HG03378 (cell line): Measurements from ENCODE around the gene NNAT.
"Not testable (repeated sequence)": the region's sequence is repeated elsewhere in the genome, so short reads cannot be mapped to it uniquely, and the experiment has no call there.

Source experiments
- ATAC-seq: cut with Tn5 transposase; IDR thresholded peaks from one replicate; pipeline ENCODE4 v1.9.1; 2021; ENCODE audit warnings: mild to moderate bottlenecking, moderate library complexity; ENCODE audit not compliant: unreplicated experiment

Gene NNAT

DNA sequence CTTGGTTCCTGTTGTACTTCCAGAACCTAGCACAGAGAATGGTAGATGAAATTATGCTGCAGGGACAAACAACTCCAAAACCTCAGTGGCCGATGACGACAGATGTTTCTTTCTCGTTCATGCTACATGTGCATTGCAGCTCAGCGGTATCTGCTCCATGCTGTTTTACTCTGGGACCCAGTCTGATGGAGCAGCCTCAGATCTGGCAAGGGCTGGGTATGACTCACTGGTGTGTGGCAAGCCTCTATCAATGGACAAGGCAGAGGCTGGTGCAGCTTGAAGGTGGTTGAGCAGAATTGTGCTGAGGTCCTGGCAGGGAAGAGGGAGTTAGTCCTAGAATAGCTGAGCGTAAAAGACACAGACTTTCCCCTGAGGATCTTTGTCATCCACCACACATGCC lies 17.0 kb downstream of the NNAT start:
- ATAC-seq, result no peak

DNA sequence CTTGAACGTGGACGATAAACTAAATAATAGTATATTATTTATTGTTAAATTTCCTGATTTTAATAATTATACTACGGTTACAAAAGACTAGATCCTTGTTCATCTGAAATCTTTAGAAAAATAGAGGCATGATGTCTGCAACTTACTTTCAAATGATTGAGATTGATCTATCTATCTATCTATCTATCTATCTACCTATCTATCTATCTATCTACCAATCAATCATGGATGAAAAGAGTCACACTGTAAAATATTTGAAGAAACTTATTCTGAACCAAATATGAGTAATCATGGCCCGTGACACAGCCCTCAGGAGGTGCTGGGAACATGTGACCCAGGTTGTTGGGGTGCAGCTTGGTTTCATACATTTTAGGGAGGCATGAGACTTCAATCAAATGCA lies 18.4 kb downstream of the NNAT start:
- ATAC-seq, result no peak

DNA sequence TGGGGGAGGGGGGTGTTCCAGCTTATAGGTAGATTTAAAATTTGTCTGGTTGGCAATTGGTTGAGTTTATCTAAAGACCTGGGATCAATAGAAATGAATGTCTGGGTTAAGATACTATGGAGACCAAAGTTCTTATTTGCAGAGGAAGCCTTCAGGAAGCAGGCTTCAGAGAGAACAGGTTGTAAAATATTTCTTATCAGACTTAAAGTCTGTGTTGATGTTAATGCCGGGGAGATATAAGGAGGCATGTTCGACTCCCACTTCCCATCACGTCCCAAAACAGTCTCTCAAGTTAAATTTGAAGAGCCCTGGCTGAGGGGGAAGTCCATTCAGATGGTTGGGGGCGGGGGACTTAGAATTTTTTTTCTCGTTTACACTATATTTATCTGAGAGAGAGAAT lies 19.0 kb downstream of the NNAT start:
- no peak for ATAC-seq

DNA sequence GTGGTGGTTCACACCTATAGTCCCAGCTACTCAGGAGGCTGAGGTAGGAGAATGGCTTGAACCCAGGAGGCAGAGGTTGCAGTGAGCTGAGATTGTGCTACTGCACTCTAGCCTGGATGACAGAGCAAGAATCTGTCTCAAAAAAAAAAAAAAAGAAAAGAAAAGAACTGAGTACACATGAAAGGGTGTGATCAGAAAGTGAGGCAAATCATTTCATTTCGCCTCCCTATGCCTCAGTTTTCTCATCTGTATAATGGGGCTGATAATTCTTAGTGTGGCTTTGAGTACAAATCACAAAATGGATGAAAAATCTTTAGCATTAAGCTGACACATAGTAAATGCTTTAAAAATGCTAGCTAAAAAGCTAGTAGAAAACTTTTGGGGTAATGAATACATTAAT lies 19.8 kb downstream of the NNAT start:
- ATAC-seq, result not testable (repeated sequence)

DNA sequence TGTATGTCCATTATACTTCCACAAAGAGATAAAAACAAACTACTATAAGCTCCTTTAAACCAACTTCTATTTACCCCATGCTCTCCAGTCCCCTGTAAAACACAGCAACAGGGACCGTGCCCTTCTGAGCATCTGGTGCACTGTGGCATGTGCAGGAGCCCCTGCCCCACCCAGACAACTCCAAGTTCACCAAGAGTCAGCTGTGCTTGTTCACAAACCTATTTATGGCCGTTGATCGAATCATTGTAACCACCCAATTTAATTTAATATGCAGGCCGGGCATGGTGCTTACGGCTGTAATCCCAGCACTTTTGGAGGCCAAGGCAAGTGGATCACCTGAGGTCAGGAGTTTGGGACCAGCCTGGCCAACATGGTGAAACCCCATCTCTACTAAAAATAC lies 20.3 kb downstream of the NNAT start:
- no peak for ATAC-seq

DNA sequence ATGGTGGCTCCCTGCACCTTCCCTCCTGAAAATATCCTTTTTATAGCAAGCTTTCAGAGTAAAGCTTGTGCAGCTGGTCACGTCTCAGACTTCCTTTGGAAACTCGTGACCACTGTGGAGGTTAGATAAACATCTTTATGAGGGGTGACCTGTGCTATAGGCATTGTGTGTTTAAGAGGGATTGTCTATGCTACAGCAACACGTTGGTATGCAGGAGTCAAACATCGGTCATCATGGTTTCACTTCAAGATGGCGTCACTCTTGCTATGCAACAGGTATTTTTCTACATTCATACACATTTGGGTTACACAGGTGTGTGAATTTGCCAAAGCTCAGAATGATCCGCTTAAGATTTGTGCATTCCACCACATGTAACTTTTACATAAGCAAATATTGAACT lies 21.2 kb downstream of the NNAT start:
- ATAC-seq, result no peak

DNA sequence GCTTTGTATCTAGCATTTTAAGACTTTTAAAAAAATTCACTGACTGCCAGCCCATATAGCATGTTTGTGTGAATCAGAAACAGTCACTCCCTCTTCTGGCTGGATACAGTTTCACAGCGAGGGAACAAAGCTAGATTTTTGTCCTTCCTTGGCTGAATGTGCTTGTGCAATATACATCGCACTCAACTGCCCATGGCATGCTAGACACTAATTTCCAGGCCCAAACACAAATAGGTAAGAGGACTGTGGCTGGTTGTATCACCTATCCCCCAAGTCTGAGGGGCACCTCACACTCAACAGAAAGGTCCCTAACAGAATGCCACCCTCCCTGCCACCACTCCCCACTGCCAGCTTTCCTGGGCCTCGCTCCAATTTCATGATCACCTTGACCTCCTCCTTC lies 22.8 kb downstream of the NNAT start:
- ATAC-seq, result no peak

DNA sequence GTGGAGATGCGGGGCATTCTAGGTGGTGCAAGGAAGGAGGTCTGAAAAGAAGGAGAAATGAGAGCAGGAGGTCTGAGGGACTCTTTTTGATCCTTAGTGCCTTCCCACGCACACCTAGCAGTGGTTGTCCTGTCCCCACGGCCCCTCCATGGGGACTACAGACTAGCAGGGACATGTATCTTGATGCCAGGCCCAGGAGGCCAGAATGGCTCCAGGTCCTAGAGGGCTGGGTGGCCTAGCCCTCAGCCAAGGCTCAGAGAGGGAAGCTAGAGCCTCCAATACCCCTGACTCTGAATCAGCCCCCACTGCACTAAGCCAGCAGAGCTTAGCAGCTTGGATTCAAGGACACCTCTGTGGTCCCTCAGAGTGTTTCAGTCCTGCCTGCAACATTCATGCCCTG lies 23.3 kb downstream of the NNAT start:
- no peak for ATAC-seq

DNA sequence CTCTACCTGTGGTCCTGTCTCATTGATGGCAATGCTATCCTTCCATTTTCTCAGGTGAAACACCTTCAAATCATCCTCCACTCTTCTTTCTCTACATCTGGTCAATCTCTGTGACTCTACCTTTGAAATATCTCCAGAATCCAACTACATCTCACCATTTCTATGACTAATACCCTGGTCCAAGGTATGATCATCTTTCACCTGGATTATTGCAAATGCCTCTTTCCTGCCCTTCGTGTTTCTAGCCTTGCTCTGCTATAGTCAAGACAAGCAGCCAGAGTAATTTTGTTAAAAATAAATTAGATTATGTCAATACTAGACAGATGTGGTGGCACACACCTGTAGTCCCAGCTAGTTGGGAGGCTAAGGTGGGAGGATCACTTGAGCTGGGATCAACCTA lies 24.5 kb downstream of the NNAT start:
- no peak for ATAC-seq

DNA sequence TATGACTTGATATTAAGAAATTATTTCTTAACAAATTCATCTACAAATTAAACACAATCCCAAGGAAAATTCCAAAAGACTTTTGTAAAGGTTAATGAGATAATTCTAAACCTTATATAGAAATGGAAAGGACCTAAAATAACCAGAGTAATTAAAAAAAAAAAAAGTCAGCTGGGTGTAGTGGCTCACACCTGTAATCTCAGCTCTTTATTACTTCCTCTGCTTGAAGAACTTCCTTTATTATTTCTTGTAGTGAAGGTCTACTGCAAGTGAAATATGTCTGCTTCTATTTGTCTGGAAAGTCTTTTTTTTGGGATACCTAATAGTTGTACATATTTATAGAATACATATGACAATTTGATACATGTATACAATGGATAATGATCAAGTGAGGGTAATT lies 26.9 kb downstream of the NNAT start:
- ATAC-seq, result no peak

DNA sequence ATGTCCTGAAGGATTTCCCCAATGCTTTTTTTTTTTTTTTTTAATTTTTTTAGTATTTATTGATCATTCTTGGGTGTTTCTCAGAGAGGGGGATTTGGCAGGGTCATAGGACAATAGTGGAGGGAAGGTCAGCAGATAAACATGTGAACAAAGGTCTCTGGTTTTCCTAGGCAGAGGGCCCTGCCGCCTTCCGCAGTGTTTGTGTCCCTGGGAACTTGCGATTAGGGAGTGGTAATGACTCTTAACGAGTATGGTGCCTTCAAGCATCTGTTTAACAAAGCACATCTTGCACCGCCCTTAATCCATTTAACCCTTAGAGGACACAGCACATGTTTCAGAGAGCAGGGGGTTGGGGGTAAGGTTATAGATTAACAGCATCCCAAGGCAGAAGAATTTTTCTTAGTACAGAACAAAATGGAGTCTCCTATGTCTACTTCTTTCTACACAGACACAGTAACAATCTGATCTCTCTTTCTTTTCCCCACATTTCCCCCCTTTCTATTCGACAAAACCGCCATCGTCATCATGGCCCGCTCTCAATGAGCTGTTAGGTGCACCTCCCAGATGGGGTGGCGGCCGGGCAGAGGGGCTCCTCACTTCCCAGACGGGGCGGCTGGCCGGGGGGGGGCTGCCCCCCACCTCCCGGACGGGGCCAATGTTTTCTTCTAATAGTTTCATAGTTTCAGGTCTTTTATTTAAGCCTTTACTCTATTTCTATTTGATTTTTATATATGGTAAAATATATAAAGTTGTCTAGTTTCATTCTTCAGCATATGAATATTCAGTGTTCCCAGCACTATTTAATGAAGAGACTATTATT lies 29.3 kb downstream of the NNAT start:
- ATAC-seq, result not testable (repeated sequence)

DNA sequence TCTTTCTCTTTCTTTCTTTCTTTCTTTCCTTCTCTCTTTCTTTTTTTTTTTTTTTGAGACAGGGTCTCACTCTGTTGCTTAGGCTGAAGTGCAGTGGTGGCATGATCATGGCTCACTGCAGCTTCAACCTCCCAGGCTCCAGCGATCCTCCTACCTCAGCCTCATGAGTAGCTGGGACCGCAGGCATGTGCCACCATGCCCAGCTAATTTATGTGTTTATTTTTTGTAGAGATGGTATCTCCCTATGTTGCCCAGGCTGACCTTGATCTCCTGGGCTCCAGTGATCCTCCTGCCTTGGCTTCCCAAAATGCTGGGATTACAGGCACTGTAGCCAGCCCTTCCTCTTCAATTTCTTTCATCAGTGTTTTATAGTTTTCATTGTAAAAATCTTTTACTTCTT lies 30.6 kb downstream of the NNAT start:
- ATAC-seq, result not testable (repeated sequence)

DNA sequence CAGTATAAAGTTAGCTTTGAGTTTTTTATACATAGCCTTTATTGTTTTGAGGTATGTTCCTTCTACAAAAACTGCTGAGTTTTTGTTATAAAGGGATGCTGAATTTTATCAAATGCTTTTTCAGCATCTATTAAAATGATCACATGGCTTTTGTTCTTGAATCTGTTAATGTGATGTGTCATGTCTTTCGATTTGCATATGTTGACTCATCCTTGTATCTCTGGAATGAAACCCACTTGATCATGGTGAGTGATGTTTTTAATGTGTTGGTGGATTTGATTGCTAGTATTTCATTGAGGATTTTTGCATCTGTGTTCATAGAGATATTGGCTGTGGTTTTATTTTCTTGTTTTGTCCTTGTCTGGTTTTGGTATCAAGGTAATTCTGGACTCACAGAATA lies 31.4 kb downstream of the NNAT start:
- ATAC-seq, result no peak

DNA sequence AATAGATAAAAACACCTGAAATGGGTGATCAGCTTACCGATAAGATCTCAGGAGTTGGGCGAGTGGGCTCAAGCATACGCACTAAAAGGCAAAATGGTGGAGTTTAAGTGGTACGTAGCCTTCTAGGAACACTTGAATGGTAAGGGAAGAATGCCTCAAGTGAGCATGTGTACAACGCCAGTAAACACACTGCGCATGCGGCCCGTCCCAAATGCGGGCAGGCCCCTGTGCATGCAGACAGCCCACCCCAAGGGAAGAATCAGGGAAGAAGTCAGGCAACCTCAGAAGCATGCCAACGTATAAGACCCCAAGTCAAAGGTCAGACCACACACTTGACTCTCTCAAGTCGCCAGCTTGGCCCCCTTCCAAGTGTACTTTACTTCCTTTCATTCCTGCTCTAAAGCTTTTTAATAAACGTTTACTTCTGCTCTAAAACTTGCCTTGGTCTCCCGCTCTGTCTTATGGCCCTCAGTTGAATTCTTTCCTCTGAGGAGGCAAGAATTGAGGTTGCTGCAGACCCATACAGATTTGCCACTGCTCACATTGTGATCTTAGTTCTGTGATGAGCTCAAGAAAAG lies 33.8 kb downstream of the NNAT start:
- not testable (repeated sequence) for ATAC-seq

DNA sequence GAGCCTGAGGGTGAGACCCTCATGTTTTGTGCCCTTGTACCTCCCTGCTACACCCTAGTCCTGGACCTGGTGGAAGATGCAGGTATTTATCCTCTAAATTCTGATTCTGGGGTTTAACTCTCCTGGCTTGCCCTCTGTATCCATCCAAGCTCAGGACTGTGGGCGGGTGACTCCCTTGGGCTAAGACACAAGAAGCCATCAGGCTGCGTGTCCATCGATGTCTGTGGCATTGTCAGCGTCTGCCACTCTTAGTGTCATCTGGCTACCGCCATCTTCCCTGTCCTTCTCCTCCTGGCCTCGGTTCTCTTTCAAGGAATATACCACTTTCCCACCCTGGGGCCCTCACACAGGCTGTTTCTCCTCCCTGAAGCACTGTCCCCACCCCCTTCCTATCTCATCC lies 35.5 kb downstream of the NNAT start:
- ATAC-seq, result no peak

DNA sequence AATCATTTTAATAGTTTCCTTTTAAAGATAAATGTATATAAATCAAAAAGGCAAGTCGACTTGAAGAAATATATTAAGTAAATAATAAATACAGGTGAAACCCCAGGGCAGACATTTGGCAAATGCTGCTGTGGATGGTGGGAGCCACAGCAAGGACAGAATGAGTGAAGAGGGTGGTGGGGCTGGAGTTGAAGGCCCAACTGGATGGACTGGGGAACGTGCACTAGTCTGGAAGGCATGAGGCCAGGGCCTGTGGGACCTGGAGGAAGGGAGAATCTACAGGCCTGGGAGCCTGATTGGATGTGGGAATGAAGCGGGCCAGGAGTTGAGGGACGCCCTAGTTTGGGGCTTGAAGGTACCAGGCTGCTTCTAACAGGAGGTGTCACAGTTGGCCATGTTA lies 37.3 kb downstream of the NNAT start:
- no peak for ATAC-seq

DNA sequence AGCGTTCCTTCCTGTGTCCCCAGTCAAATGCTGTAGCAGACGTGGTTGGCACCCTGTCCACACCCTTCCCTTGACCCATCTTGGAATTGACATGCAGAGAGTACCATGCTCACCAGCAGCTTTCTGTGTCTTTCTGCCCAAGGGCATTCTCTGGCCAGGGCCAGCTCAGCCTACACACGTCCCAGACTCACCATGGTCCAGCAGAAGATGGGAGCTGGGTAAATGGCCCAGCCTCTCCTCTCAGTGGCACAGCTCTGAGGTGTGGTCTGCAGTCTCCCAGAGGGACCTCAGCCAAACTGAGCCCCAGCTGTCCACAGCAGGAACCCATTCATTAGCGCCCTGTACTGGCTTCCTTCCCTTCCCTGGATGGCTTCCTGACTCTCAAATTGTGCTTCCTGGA lies 37.7 kb downstream of the NNAT start:
- no peak for ATAC-seq

DNA sequence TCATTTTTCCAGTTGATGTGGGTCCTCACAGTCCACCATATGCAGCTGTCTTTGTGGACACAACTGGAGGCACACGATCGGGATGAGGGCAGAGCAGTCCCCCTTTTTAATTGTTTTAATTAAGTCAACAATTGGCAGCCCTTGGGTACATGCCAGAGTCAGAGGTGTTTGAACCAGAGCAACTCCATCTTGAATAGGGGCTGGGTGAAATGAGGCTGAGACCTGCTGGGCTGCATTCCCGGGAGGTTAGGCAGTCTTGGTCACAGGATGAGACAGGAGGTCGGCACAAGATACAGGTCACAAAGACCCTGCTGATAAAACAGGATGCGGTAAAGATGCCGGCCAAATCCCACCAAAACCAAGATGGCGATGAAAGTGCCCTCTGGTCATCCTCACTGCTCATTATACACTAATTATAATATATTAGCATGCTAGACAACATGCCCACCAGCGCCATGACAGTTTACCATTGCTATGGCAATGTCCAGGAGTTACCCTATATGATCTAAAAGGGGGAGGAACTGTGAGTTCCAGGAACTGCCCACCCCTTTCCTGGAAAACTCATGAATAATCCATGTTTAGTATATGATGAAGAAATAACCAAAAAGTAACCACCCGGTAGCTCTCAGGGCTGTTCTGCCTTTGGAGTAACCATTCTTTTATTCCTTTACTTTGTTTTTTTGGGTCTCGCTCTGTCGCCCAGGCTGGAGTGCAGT lies 38.4 kb downstream of the NNAT start:
- no peak for ATAC-seq

DNA sequence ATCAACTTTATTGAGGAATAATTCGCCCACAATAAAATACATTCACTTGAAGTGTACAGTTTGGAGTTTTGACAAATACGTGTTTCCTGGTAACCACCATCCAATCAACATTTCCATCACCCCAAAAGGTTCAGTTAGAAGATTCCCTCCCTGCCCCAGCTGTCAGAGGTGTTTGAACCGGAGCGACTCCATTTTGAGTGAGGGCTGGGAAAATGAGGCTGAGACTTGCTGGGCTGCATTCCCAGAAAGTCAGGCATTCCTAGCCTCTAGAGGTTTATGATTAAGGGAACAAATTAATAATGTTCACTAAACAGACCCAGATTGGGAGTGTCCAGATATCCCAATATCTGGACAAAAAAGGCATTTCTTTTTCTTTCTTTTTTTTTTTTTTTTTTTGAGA lies 39.6 kb downstream of the NNAT start:
- no peak for ATAC-seq

DNA sequence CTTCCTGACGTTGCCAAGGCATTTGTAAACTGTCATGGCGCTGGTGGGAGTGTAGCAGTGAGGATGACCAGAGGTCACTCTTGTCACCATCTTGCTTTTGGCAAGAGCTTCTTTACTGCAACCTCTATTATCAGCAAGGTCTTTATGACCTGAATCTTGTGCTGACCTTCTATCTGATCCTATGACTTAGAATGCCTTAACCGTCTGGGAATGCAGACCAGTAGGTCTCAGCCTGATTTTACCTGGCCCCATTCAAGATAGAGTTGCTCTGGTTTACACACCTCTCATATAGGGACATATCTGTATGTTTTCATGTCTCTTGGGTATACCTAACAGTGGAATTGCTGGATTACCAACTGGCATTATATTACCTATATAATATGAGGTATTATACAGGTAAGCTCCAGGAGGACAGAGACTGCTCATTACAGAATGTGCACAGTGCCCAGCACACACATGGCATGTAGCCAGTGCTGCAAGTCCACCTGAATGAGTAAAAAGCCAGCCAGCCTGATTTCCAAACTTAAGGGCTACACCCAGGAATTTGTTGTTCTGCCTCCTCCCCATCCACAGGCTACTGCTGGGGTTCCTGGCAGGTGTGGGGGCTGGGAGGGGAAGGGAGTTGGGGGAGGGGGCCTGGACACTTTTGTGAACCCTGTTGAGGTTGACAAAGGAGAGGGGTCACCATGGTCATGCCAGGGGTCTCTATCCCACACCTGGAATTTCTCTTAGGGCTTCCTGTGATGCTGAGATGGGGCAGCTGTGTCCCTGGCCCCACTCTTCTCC lies 41.8 kb downstream of the NNAT start:
- no peak for ATAC-seq

DNA sequence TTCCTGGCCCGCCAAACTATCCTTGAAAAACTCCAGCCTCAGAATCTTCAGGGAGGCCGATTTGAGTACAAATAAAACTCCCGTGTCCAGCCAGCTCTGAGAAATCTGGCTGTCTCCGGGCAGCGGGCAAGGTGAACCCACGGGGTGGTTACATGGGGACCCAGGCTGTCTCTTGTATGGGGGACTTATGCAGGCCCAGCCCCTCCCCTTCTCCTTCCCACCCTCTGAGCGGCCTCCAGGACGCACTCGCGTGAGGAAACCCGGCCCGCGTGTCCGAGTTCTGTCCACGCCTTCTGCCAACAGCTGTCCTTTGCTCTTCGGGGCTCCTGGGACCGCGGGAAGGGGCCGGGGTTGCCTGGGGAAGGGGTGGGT lies 43.0 kb downstream of the NNAT start:
- no peak for ATAC-seq
